ENCODE results near the gene LCNL1.
"Not testable (repeated sequence)": the region's sequence is repeated elsewhere in the genome, so short reads cannot be mapped to it uniquely, and the experiment has no call there.

The LCNL1 gene

GRCh38 chr9:137032858-137033257 is 50.1 kb downstream of the LCNL1 start:
- Histone ChIP-seq H3K9ac (ENCODE audit: low read depth in 1 of 2, low read length in 2 of 2) (no peak overlapping the region), H3K4me3 (ENCODE audit: low read depth in 1 of 2, low read length in 2 of 2) (no peak overlapping the region), H3K4me1 (ENCODE audit: control insufficient read depth in 1 of 2, insufficient read depth in 2 of 2, low read length in 2 of 2) (peaks cover 31 to 53% of the 10 kb centered on the region in 2 donors), H3K27me3 (ENCODE audit: control insufficient read depth in 1 of 2, insufficient read depth in 2 of 2, low read length in 2 of 2) (no peaks in the 10 kb centered on the region), H3K27ac (ENCODE audit: low read depth, low read length) (no peak overlapping the region), H3K36me3 (ENCODE audit: control insufficient read depth in 1 of 2, insufficient read depth in 2 of 2, low read length in 2 of 2) (no peaks in the 10 kb centered on the region), H3K9me3 (ENCODE audit: control insufficient read depth in 1 of 2, low read length in 2 of 2) (no peaks in the 10 kb centered on the region)

DNA sequence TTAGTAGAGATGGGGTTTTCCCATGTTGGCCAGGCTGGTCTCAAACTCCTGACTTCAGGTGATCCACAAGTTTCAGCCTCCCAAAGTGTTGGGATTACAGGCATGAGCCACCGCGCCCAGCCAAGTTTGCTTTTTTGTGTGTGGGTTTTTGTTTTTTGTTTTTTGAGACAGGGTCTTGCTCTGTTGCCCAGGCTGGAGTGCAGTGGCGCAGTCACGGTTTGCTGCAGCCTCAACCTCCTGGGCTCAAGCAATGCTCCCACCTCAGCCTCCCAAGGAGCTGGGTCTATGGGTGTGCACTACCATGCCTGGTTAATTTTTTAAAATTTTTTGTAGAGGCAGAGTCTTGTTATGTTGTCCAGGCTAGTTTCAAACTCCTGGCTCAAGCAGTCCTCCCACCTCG is 50.7 kb downstream of the LCNL1 start:
- not testable (repeated sequence) for H3K9ac ChIP-seq (ENCODE audit: low read depth in 1 of 2, low read length in 2 of 2); H3K4me3 ChIP-seq (ENCODE audit: low read depth in 1 of 2, low read length in 2 of 2); H3K27ac ChIP-seq (ENCODE audit: low read depth, low read length); H3K27me3 ChIP-seq (ENCODE audit: control insufficient read depth in 1 of 2, insufficient read depth in 2 of 2, low read length in 2 of 2); H3K36me3 ChIP-seq (ENCODE audit: control insufficient read depth in 1 of 2, insufficient read depth in 2 of 2, low read length in 2 of 2); H3K9me3 ChIP-seq (ENCODE audit: control insufficient read depth in 1 of 2, low read length in 2 of 2)
- peaks cover 31 to 52% of the 10 kb centered on the region in 2 donors for H3K4me1 ChIP-seq (ENCODE audit: control insufficient read depth in 1 of 2, insufficient read depth in 2 of 2, low read length in 2 of 2)

GRCh38 chr9:137034039-137034708 is 51.4 kb downstream of the LCNL1 start:
- Histone ChIP-seq H3K27ac (ENCODE audit: low read depth, low read length) (no peak overlapping the region), H3K9me3 (ENCODE audit: control insufficient read depth in 1 of 2, low read length in 2 of 2) (no peaks in the 10 kb centered on the region), H3K9ac (ENCODE audit: low read depth in 1 of 2, low read length in 2 of 2) (no peak overlapping the region), H3K4me3 (ENCODE audit: low read depth in 1 of 2, low read length in 2 of 2) (no peak overlapping the region), H3K36me3 (ENCODE audit: control insufficient read depth in 1 of 2, insufficient read depth in 2 of 2, low read length in 2 of 2) (no peaks in the 10 kb centered on the region), H3K4me1 (ENCODE audit: control insufficient read depth in 1 of 2, insufficient read depth in 2 of 2, low read length in 2 of 2) (peaks cover 31 to 45% of the 10 kb centered on the region in 2 donors), H3K27me3 (ENCODE audit: control insufficient read depth in 1 of 2, insufficient read depth in 2 of 2, low read length in 2 of 2) (no peaks in the 10 kb centered on the region)

GRCh38 chr9:137034709-137035506 is 52.1 kb downstream of the LCNL1 start:
- H3K9ac ChIP-seq (ENCODE audit: low read depth in 1 of 2, low read length in 2 of 2), result no peak overlapping the region
- no peaks in the 10 kb centered on the region for H3K36me3 ChIP-seq (ENCODE audit: control insufficient read depth in 1 of 2, insufficient read depth in 2 of 2, low read length in 2 of 2)
- H3K27ac ChIP-seq (ENCODE audit: low read depth, low read length), result no peak overlapping the region
- no peaks in the 10 kb centered on the region for H3K9me3 ChIP-seq (ENCODE audit: control insufficient read depth in 1 of 2, low read length in 2 of 2)
- H3K4me3 ChIP-seq (ENCODE audit: low read depth in 1 of 2, low read length in 2 of 2), result no peak overlapping the region
- H3K27me3 ChIP-seq (ENCODE audit: control insufficient read depth in 1 of 2, insufficient read depth in 2 of 2, low read length in 2 of 2), result no peaks in the 10 kb centered on the region
- H3K4me1 ChIP-seq (ENCODE audit: control insufficient read depth in 1 of 2, insufficient read depth in 2 of 2, low read length in 2 of 2), result peaks cover 31 to 38% of the 10 kb centered on the region in 2 donors
